ENCODE measurements around the gene MAP2K4. TPM values are rescaled to one million over a fixed set of nuclear protein-coding genes. Genes with fewer than 3 reads are reported as not detected.

MAP2K4 gene
- total and polyA plus RNA-seq, 4 donors = 10.7 to 63.6 (median 20.3) TPM

- H3K9ac ChIP-seq (ENCODE audit: insufficient read depth in 1 of 2, low read length in 2 of 2) = no peak overlapping the region
- H3K4me1 ChIP-seq (ENCODE audit: control insufficient read depth in 5 of 5, insufficient read depth in 5 of 5, low read length in 5 of 5) = peaks cover 0 to 10% (median 0%) of the 10 kb centered on the region in 5 donors
- DNase-seq (no peak), ATAC-seq (ENCODE audit: insufficient read depth, low FRiP score) (no peak)
- no peak for TF ChIP-seq CTCF (IDR thresholded peaks at IDR 0.05; ENCODE audit: control extremely low read depth, extremely low read depth)
- H3K9me3 ChIP-seq (ENCODE audit: control insufficient read depth in 4 of 4, insufficient read depth in 3 of 4, low read length in 3 of 4) = no peaks in the 10 kb centered on the region
- H3K36me3 ChIP-seq (ENCODE audit: control insufficient read depth in 4 of 4, insufficient read depth in 4 of 4, low read length in 4 of 4) = peaks cover 0 to 12% (median 7%) of the 10 kb centered on the region in 4 donors
- H3K27me3 ChIP-seq (ENCODE audit: control insufficient read depth in 3 of 3, insufficient read depth in 3 of 3, low read length in 2 of 3) = no peaks in the 10 kb centered on the region
- no peak overlapping the region for H3K27ac ChIP-seq (ENCODE audit: low read depth in 1 of 2, low read length in 1 of 2)
- 97 to 98% methylated on average over 2 of the region's 2 CpGs for WGBS, 2 donors
- no peak overlapping the region for H3K4me3 ChIP-seq
These were observed 73.7 kb downstream of the MAP2K4 start for GRCh38 chr17:12094336-12094735.

DNA sequence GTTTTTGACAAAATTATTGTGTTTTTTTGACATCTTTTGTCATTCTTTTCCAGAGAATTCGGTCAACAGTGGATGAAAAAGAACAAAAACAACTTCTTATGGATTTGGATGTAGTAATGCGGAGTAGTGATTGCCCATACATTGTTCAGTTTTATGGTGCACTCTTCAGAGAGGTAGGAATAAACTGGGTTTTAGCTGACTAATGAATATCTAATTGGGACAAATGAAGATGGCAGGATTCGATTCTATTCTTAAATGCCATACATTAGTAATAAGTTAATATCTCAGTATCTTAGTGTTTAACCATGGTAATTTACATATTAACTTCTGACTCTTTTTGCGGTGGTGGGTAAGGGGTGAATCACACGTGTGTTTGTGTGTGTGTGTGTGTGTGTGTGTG, 74.8 kb downstream of the MAP2K4 start:
- TF ChIP-seq CTCF (IDR thresholded peaks at IDR 0.05; ENCODE audit: control extremely low read depth, extremely low read depth) = no peak
- no peak for ATAC-seq (ENCODE audit: insufficient read depth, low FRiP score)
- no peak overlapping the region for H3K9ac ChIP-seq (ENCODE audit: insufficient read depth in 1 of 2, low read length in 2 of 2)
- no peak overlapping the region for H3K4me3 ChIP-seq
- H3K4me1 ChIP-seq (ENCODE audit: control insufficient read depth in 5 of 5, insufficient read depth in 5 of 5, low read length in 5 of 5) = no peaks in the 10 kb centered on the region
- H3K27me3 ChIP-seq (ENCODE audit: control insufficient read depth in 3 of 3, insufficient read depth in 3 of 3, low read length in 2 of 3) = no peaks in the 10 kb centered on the region
- no peak overlapping the region for H3K27ac ChIP-seq (ENCODE audit: low read depth in 1 of 2, low read length in 1 of 2)
- no peak for DNase-seq
- H3K36me3 ChIP-seq (ENCODE audit: control insufficient read depth in 4 of 4, insufficient read depth in 4 of 4, low read length in 4 of 4) = peaks cover 0 to 12% (median 5%) of the 10 kb centered on the region in 4 donors
- 96 to 99% methylated on average over 5 of the region's 5 CpGs for WGBS, 2 donors
- H3K9me3 ChIP-seq (ENCODE audit: control insufficient read depth in 4 of 4, insufficient read depth in 3 of 4, low read length in 3 of 4) = no peaks in the 10 kb centered on the region

- H3K9ac ChIP-seq (ENCODE audit: insufficient read depth in 1 of 2, low read length in 2 of 2) = no peak overlapping the region
- 93 to 97% methylated on average over 3 of the region's 3 CpGs for WGBS, 2 donors
- no peak overlapping the region for H3K4me3 ChIP-seq
- no peak overlapping the region for H3K27ac ChIP-seq (ENCODE audit: low read depth in 1 of 2, low read length in 1 of 2)
- TF ChIP-seq CTCF (IDR thresholded peaks at IDR 0.05; ENCODE audit: control extremely low read depth, extremely low read depth) = no peak
- H3K36me3 ChIP-seq (ENCODE audit: control insufficient read depth in 4 of 4, insufficient read depth in 4 of 4, low read length in 4 of 4) = peaks cover 0 to 9% (median 4%) of the 10 kb centered on the region in 4 donors
- ATAC-seq (ENCODE audit: insufficient read depth, low FRiP score) (no peak), DNase-seq (no peak)
- H3K27me3 ChIP-seq (ENCODE audit: control insufficient read depth in 3 of 3, insufficient read depth in 3 of 3, low read length in 2 of 3) = no peaks in the 10 kb centered on the region
- H3K9me3 ChIP-seq (ENCODE audit: control insufficient read depth in 4 of 4, insufficient read depth in 3 of 4, low read length in 3 of 4) = peaks cover 0 to 3% (median 0%) of the 10 kb centered on the region in 4 donors
- no peaks in the 10 kb centered on the region for H3K4me1 ChIP-seq (ENCODE audit: control insufficient read depth in 5 of 5, insufficient read depth in 5 of 5, low read length in 5 of 5)
These were observed 76.6 kb downstream of the MAP2K4 start for GRCh38 chr17:12097326-12097725.

DNA sequence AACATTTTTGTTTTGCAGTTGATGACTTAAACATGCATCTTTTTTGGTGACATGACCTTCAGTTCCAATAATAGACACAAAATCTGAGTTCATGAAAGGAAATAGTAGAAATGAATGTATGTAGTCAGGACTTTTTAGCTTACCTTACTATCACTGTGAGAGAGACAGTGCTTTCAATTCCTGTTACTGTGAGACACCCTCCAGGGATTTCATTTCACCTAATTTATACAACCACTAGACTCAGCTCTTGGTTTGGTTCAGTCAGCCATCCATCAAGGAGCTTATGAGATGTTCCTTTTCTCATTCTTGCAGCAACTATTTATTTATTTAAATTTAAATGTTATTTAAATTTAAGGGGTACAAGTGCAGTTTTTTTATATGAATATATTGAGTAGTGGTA, 77.9 kb downstream of the MAP2K4 start:
- no peak for TF ChIP-seq CTCF (IDR thresholded peaks at IDR 0.05; ENCODE audit: control extremely low read depth, extremely low read depth)
- H3K9me3 ChIP-seq (ENCODE audit: control insufficient read depth in 4 of 4, insufficient read depth in 3 of 4, low read length in 3 of 4) = peaks cover 0 to 3% (median 0%) of the 10 kb centered on the region in 4 donors
- H3K4me3 ChIP-seq = no peak overlapping the region
- H3K36me3 ChIP-seq (ENCODE audit: control insufficient read depth in 4 of 4, insufficient read depth in 4 of 4, low read length in 4 of 4) = peaks cover 0 to 9% (median 4%) of the 10 kb centered on the region in 4 donors
- H3K9ac ChIP-seq (ENCODE audit: insufficient read depth in 1 of 2, low read length in 2 of 2) = no peak overlapping the region
- ATAC-seq (ENCODE audit: insufficient read depth, low FRiP score) = no peak
- no peak for DNase-seq
- H3K4me1 ChIP-seq (ENCODE audit: control insufficient read depth in 5 of 5, insufficient read depth in 5 of 5, low read length in 5 of 5) = no peaks in the 10 kb centered on the region
- H3K27ac ChIP-seq (ENCODE audit: low read depth in 1 of 2, low read length in 1 of 2) = no peak overlapping the region
- no peaks in the 10 kb centered on the region for H3K27me3 ChIP-seq (ENCODE audit: control insufficient read depth in 3 of 3, insufficient read depth in 3 of 3, low read length in 2 of 3)
